Brain pericyte (primary cell): ENCODE data around the gene SEMA3B.
"Not testable (repeated sequence)": the region's sequence is repeated elsewhere in the genome, so short reads cannot be mapped to it uniquely, and the experiment has no call there.

Experiments
- DNase-seq: peaks from one replicate; pipeline ENCODE4 v3.0.0-alpha.2; 2012; ENCODE audit warnings: low read depth, low spot score

Gene SEMA3B

DNA sequence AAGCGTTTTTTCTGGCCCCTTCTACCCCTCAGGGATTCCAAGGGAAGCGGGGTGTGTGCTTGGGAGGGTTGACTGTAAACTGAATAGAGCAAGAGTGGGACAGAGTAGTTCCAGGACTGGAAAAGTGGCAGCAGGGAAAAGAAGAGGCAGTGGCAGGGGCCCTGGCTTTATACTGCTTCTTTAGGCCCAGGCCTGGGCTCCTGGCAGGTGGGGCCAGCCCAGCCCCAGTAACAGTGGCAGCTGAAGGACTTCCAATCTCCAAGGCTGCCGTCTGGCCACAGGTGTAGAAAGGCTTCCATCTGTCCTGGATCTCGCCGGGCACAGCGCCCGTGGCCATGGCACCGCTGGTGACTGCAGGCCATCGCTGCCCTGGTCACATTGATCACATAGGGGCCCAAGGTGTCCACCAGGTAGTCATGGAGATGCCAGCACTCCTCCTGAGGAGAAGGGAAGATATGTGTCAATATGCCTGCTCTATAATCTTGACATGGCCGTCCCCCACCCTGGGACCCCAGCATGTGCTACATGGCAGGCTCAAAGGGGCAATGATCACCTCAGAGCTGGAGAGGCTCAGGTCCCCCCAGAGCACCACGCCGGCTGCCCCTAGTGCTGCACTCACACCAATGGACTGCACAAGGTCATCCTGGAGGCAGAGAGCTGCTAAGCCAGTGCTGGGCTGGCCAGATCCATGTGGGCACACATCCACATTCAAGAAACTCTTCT lies 24.3 kb downstream of the SEMA3B start:
- no peak for DNase-seq

DNA sequence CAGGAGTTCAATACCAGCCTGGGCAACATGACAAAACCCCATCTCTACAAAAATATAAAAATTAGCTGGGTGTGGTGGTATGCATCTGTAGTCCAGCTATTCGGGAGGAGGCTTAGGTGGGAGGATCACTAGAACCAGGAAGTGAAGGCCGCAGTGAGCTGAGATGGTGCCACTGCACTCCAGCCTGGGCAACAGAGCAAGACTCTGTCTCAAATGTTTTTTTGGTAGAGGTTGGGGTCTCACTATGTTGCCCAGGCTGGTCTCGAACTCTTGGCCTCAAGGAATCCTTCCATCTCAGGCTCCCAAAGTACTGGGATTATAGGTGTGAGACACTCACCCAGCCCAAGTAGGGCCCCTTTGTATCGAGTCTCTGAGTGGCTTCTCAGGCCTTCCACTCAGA lies 25.1 kb downstream of the SEMA3B start:
- DNase-seq, result no peak

DNA sequence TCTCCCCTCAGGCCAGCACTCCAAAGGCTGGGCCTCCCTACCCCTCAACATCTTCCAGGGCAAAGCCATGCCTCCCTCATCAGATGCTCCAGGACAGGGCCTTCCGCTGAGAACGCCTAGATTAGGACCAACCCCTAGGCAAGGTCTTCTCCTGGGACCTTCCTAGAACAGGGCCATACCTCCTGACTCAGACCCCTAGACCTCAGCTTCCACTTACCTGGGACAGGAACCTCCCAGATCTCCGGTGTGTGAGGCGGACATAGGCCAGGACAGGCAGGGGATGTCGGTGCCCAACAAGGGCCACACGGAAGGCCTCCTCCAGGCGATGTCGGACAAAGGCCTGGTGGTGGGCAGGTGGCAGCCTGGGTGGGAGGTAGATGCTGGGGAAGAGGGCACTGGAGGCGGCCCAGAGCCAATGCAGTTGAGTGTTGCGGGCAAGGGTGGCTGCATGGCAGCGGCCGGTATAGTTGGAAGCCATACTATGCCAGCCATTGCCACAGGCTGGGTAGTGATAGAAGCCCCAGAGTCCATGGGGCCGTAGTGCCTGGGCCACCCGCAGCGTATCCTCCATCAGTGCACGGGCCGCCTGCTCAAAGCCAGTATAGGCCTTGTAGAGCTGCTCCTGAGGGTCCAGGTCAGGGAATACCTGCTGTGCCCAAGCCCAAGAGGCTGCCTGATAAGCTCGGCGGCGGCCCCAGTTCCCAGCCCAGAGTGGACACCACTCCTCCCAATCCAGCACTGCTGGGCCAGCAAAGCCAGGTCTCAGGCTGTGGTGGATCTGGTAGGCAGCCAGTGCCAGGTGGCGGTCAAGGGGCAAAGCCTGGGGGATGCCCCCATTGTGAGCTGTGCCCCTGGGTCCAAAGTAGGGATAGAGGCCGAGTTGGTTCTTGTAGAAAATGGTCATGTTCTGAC lies 25.8 kb downstream of the SEMA3B start:
- no peak for DNase-seq

DNA sequence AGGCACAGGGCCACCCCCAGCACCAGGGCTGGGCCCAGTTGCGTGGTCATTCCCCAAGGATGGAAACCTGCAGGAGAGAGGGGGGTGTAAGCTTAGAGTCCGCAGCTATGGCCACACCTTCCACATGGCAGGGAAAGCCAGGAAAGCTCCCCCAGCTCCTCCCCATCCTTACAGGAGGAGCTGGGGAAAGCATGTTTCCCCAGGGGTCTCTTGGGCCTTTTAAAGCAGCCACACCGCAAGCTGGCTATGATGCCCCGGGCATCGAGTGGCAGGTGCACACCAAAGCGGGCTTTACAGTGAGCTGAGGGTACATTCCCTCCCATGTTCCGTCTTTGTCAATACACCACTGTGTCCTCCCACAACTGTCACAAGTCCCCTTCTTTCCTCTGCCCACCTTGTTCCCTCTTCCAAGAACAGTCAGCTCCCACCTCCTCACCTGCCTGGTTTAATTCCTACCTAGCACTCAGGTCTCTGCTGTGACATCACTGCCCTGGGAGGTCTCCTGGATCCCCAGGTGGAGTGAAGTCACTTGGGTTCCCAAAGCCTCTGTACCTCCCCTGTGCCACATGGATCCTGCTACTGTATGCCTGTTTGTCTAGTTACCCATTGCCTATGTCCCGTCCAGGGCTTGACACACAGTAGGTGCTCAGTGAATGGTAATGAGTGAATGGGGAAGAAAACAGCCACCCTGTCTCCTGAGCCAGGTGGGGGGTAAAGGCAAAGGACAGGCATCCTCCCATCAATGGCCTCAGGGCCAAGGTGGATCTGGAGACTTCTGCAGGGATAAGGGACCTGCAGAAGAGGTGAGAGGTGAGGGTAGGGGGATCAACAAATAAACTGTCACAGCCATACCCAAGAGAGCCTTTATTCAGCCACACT lies 26.8 kb downstream of the SEMA3B start:
- DNase-seq, result no peak

DNA sequence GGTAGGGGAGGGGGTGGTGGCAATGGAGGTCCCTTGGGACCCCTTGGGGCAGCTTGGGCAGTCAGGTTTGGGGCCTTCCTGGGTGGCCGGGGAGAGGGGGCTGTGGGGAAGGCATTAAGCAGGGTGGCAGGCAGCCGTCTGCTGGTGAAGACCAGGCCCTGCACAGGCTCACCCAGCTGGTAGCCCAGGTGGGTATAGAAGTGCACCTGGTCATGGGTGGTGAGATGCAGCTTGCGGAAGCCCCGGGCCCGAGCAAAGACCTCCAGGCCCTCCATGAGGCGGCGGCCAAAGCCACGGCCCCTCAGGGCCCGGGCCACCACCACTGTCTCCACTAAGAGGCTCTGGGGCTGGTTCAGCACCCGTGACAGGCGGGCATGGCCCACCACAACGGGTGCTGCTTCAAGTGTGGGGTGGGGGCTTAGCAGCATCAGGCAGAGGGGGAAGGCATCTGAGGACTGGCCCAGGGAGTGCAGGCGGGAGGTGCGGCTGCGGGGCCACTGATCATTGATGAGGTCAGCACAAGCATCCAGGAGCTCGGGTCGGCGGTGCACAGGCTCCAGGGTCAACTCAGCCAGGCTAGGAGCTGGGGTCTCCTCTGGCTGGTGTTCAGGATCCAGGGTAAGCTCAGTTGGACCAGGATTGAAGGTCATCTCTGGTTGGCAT lies 27.9 kb downstream of the SEMA3B start:
- no peak for DNase-seq

DNA sequence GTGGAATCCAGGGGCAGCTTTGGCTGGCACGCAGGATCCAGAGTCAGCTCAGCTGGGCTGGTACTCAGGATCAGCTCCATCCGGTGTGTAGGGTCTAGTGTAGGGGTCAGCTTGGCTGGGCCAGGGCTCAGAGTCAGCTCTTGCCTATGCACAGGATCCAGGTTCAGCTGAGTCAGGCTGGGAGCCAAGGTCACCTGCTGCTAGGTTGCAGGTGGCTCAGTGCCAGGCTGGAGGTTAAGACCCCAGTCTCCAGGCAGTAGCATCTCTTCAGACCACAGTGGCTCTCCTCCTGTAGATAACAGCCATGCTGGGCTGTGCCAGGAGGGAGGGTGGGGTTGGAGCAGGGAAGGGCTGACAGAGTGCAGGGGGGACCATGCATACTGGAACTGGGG lies 28.4 kb downstream of the SEMA3B start:
- DNase-seq, result no peak

DNA sequence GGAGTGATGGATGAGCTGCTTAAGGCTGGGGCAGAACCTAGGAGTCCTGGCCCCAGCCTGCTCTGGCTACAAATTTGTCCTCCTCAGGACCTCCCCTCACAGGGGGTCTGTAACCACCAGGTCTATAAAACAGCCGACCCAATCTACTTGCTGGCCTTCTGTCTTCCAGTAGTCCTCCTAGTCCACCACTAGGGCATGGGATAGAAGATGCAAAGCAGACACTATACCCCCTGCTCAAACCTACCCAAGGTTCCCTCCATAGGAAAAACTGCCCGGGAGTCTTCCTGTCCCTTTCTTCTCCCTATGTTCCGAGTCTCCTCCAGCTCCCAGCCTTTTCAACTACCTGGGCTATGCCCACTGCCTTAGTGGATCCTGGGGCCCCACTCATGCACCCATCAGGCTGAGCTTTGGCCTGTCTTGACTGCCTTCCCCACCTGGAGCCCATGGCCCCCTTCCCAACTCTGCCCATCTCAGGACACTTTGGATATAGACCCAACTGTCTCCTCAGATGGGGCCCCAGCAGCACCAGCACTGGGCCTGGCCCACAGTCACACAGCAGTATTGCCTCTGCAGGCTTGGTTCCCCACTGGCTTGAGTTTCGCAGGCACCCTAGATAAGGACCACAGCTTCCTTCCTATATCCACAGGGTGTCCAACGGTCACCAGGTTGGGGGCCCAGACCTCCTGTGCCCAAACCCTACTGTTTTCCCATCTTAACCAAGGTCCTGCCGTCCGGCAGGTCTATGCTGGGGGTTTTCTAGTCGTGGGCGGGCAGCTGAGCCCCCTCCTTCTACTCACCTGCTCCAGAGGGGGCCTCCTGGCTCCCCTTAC lies 29.2 kb downstream of the SEMA3B start:
- no peak for DNase-seq

DNA sequence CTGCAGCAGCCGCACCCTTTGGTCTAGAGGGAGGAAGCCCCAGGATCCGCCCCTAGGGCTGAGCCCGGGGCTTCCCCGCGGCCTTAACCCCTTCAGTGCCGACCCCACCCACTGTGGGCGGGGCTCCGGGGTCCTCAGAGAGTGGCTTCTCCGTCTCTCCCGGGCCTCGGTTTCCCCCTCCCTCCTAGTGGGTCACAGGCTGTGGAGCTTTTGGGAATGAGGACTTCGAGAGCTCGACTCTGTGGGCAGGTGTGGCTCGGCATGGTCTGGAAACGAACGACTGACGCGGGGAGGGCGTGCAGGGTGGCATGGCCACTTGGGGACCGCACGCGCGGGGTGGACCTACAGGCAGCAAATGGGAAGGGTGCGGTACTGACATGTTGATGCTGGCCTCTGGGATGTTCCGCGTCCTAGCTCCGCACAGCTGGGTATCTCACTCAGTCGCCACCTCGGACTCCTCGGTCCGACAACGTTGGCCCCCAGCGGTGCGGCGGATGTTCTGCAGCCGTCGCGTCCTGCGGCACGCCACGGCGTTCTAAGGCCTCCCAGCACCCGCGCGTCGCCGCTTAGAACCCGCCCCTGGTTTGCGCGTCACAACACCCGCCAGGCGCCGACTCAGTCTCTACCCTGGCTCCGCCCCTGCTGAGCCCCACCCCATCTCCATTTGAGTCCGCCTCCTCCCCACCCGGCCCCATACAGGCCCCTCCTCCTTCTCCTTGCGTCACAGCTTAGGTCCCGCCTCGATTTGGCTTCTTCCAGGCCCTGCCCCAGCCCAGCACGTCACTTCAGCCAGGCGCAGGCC lies 30.1 kb downstream of the SEMA3B start, which contains the start of the genes HYAL3 and NAA80:
Gene HYAL3 (minus strand): TSS at position 570 of the 802 bp plus-strand sequence. CDS start 3,803 bp downstream, outside the sequence.
Gene NAA80 (minus strand): TSS at position 570 of the 802 bp plus-strand sequence. CDS start 1,942 bp downstream, outside the sequence.
- peak; percentile 98 for DNase-seq

DNA sequence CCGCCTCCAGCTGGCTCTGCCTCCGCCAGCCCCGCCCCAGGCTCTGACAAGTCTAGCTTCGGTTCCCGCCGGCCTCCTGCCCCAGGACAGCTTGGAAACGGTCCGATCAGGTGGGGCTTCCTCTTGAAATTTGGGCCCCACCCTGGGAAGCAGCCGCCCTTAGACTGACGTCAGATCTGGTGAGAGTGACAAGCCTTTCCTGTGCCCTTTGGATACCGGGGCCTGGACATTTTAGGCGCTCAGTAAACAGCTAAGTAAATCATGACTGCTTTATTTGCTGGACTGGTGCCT lies 30.6 kb downstream of the SEMA3B start:
- no peak for DNase-seq

DNA sequence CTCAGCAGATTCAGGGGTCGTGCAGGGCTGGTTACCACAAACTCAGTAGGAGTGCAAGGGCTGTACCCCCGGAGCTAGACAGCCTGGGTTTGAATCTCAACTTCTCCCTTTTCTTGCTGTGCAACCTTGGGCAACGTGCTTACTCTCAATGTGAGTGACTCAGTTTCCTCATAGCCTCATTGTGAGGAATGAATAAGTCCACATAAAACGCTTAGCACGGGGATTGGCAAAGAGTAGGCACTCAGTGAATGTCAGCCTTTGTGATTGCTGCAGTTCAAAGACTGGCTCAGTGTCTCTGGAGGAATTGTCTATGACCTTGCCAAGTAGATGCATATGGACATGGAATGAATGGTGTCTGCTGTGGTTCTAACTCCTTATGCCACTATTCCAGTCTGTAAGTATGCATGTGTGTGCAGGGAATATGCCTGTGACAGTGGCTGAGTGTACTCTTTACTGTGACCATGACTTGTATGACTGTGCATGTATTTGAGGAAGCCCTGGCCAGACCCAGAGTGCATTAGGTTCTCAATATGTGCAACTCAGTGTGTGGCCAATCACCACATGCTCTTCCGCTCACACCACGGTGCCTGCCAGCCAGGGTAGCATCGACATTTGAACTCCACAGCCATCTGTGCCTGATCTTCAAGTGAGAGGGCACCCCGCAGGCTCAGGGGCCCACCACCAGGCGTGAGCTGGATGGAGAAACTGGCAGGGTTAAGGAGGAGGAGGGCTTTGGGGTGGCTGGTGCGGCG lies 31.2 kb downstream of the SEMA3B start:
- DNase-seq, result no peak

DNA sequence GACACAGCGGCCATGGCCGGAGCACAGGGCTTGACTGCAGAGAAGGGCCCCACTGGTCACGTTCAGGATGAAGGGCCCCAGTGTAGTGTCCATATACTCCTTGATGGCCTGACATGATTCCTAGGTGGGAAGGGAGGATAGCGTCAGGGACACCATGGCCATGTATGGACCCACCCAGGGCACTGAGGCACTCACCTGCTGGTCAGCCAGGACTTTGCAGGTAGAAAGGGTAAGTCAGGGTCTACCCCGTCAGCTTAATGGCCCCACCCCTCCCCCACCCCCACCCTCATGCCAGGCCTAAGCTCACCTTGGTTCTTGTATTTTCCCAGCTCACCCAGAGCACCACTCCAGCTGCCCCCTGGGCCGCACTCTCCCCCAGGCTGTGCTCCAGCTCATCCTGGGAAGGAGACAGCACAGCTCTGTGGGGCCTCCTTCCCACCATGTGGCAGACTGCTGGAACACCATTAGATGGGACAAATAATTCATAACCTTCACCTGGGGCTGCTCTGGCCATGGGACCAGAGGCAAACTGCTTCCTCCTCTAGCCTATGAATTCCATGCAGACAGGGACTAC lies 31.8 kb downstream of the SEMA3B start:
- no peak for DNase-seq

DNA sequence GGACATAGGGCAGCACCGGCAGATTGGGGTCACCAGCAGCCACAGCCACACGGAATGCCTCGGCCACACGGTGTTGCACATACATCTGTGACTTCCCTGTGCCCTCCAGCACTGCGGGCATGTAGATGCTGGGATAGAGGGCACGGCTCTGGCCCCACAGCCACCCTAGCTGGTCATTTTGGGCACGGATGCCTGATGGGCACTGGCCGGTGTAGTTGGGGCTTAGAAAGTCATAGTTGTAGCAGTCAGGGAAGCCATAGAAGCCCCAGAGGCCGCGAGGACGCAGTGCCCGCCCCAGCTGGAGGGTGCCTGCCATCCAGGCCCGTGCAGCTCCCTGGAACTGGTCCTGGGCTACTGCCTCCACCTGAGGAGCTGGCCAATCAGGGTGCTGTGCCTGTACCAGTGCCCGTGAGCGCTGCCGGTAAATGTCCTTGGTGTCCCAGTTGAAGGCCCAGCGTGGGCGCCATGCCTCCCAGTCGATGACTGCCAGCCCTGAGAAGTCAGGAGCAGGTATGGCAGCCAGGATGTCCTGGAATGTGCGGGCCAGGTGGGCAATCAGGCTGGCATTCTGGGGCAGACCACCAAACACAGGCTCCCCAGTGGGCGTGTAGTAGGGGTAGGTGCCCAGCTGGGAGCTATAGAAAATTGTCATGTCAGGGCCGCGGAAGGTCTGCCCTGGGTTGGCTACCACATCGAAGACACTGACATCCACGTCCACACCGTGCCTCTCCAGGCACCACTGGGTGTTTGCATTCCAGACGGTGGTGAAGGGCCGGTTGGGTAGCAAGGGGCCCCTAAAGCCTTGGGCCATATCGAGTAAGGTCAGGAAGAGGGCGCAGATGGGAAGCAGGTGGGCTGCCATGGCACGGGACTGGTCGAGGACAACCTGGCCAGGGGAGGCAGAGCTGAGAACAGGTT lies 33.4 kb downstream of the SEMA3B start:
- DNase-seq, result no peak

DNA sequence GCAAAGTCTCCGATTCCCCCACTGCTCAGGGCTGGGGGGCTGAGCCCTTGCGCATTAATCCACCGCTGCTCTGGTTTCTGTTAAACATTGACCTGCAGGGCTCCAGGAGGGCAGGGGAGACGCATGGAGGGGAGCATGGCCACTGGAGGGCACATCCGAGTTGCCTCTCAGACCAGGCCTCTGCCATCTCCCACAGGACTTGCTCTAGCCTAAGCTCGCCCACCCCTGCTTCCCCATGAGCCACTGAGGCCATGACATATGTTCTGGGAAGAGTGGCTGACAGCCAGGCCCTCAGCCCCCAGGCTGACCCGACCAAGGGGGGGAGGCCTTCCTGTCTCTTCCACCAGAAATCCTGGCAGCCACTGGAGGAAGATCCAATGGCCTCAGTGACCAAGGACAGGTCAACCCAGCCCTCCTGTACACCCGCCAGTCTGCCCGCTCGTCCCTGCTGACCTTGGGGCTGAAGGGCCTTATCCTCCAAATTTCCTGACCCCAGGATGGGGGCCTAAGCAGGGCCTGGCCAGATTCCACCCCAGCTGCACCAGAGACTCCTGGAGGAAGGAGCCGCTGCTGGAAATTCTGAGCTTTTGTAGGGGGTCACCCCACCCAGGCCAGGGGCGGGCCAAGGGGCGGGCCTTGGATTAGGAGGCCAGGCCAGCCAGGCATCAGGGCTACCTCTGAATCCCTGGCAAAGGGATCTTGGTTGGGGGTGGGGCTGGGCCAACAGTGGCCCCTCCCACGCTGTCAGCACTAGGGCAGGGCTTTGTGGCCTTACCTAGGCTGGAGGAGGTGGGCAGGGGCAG lies 34.3 kb downstream of the SEMA3B start, which contains the start of gene HYAL1:
Gene HYAL1 (minus strand): TSS at position 562 of the 803 bp plus-strand sequence. CDS start 618 bp downstream, outside the sequence.
- no peak for DNase-seq

DNA sequence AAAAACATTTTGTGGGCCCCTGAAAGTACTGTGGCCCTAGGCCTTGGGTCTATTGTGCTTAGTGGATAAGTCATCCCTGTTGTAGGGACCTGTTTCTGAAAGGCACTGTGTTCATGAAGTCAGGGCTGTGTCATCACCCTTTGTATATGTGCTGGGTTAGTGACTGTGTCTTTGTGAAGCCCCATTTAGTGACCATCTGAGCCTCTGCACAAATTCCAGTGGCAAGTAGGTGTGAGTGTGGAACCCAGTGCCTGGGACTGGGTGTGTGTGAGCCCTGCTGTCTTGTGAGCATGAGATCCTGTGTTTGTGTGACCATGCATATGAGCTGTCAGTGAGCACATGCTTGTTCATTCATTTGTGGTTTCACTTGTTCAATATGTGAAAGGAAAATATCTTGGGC lies 35.7 kb downstream of the SEMA3B start:
- DNase-seq, result no peak

DNA sequence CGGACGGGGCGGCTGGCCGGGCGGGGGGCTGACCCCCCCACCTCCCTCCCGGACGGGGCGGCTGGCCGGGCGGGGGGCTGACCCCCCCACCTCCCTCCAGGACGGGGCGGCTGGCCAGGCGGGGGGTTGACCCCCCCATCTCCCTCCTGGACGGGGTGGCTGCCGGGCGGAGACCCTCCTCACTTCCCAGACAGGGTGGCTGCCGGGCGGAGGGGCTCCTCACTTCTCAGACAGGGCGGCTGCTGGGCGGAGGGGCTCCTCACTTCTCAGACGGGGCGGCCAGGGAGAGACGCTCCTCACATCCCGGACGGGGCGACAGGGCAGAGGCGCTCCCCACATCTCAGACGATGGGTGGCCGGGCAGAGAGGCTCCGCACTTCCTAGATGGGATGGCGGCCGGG lies 43.1 kb downstream of the SEMA3B start:
- not testable (repeated sequence) for DNase-seq

DNA sequence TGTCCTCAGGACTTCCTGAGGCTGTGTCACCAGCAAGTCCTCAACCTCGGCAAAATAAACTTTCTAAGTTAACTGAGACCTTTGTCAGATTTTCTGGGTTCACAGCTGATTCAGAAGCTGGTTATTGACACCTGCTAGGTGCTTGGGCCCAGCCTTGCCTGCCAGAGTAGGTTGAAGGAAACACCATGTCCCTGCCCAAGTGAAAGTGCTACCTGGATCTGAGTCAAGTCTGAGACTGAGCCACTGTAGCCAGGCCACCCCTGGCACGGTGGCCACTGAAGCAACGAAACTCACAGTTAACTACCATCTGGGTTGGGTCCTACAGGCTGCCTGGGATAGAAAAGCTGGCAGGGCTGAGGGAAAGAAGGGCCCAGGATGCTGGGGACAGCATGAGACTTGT lies 45.4 kb downstream of the SEMA3B start:
- no peak for DNase-seq
